IMR-90 (cell line): ENCODE results near the gene HOXC10. TPM values are rescaled to one million over a fixed set of nuclear protein-coding genes. Genes with fewer than 3 reads are reported as not detected.

Experiments used
- microRNA-seq, 2 experiments: library from miRNA; stranded (forward) in 1 of 2; unstranded in 1 of 2; fragments of 10-50 nt in 1 of 2; fragments of <30 nt in 1 of 2; gene quantifications in 1 of 2; microRNA quantifications in 1 of 2; one replicate each; pipeline versions ENCODE3 to v1.1.0; 2013 to 2020; ENCODE audit not compliant: insufficient read depth in 1 of 2, insufficient read length in 1 of 2, unreplicated experiment in 1 of 2
- polyA plus RNA-seq, 3 experiments: library from polyadenylated mRNA; depleted of rRNA; stranded (reverse); fragments of >200 nt; gene quantifications; 2 replicates each; pipeline ENCODE4 v1.2.3, GENCODE V29; 2012; ENCODE audit warnings: low replicate concordance in 1 of 3
- small RNA-seq, 5 experiments: library from RNA; depleted of rRNA; stranded (forward); fragments of <200 nt; gene quantifications; one replicate each; pipeline ENCODE3, GENCODE V24; 2012
- total RNA-seq: library from RNA; depleted of rRNA; stranded (reverse); fragments of >200 nt; gene quantifications from 2 replicates; pipeline ENCODE4 v1.2.3, GENCODE V29; 2012; rRNA removed

Gene HOXC10
- total and polyA plus RNA-seq, 2 of the 4 experiments (the other 2 are of a cell fraction): 0.15 TPM; not detected in 1

Small RNAs within 50 kb of the gene (microRNA-seq; reads per million reads assigned to microRNA genes)
- not detected for gene AC012531.3 (ENCODE audit: insufficient read depth, insufficient read length)
- not detected for gene AC012531.4 (ENCODE audit: insufficient read depth, insufficient read length)
- gene HOXC5 (ENCODE audit: insufficient read depth, insufficient read length): not detected
- gene MIR196A2 (ENCODE audit: insufficient read depth in 1 of 2, insufficient read length in 1 of 2, unreplicated experiment in 1 of 2): 2.1 to 93.5 reads per million in 2 experiments
- gene MIR615 (ENCODE audit: insufficient read depth in 1 of 2, insufficient read length in 1 of 2, unreplicated experiment in 1 of 2): 2.1 to 117 reads per million in 2 experiments
- gene RF01905 (ENCODE audit: insufficient read depth, insufficient read length): not detected
- not detected for gene RF01906 (ENCODE audit: insufficient read depth, insufficient read length)

Small RNAs within 50 kb of the gene (small RNA-seq; reads per million reads assigned to genes)
- 0 reads per million in 5 experiments for gene AC012531.3
- 0 reads per million in 5 experiments for gene AC012531.4
- 0 reads per million in 5 experiments for gene HOXC5
- 0 reads per million in 5 experiments for gene MIR196A2
- 0.04 to 36.3 (median 2.6) reads per million in 5 experiments for gene MIR615
- gene RF01905: 0 reads per million in 5 experiments
- gene RF01906: 0 reads per million in 5 experiments

Other genes with a start within 250 kb of the HOXC10 start
- gene CISTR, start 233.2 kb upstream of the HOXC10 start, total RNA-seq: not detected in 2 replicates
- not detected in 2 replicates for gene CISTR, start 233.2 kb upstream of the HOXC10 start, polyA plus RNA-seq (2012; rRNA removed)
- gene HOXC13, start 46.3 kb upstream of the HOXC10 start, total RNA-seq: not detected in 2 replicates
- not detected in 2 replicates for gene HOXC13, start 46.3 kb upstream of the HOXC10 start, polyA plus RNA-seq (2012; rRNA removed)
- not detected in 2 replicates for gene HOXC12, start 30.2 kb upstream of the HOXC10 start, total RNA-seq
- gene HOXC12, start 30.2 kb upstream of the HOXC10 start, polyA plus RNA-seq (2012; rRNA removed): not detected in 2 replicates
- gene HOXC11, start 12.0 kb upstream of the HOXC10 start, total RNA-seq: not detected in 2 replicates
- not detected in 2 replicates for gene HOXC11, start 12.0 kb upstream of the HOXC10 start, polyA plus RNA-seq (2012; rRNA removed)
- gene HOTAIR, start 10.2 kb upstream of the HOXC10 start, total RNA-seq: not detected in 2 replicates
- not detected in 2 replicates for gene HOTAIR, start 10.2 kb upstream of the HOXC10 start, polyA plus RNA-seq (2012; rRNA removed)
- not detected in 2 replicates for gene HOXC9, start 15.0 kb downstream of the HOXC10 start, total RNA-seq
- 0.13 and 0.26 TPM in 2 replicates for gene HOXC9, start 15.0 kb downstream of the HOXC10 start, polyA plus RNA-seq (2012; rRNA removed)
- gene HOXC8, start 23.8 kb downstream of the HOXC10 start, total RNA-seq: 0.18 and 0.28 TPM in 2 replicates
- gene HOXC8, start 23.8 kb downstream of the HOXC10 start, polyA plus RNA-seq (2012; rRNA removed): 1.3 and 1.4 TPM in 2 replicates
- gene HOXC6, start 43.3 kb downstream of the HOXC10 start, total RNA-seq: not detected in 2 replicates
- 1.1 TPM in 2 replicates for gene HOXC6, start 43.3 kb downstream of the HOXC10 start, polyA plus RNA-seq (2012; rRNA removed)
- not detected in 2 replicates for gene HOXC5, start 47.9 kb downstream of the HOXC10 start, total RNA-seq
- gene HOXC5, start 47.9 kb downstream of the HOXC10 start, polyA plus RNA-seq (2012; rRNA removed): not detected in 2 replicates
- gene HOXC4, start 68.7 kb downstream of the HOXC10 start, total RNA-seq: under 0.01 TPM in 1 of 2 replicates, not detected in the other
- gene HOXC4, start 68.7 kb downstream of the HOXC10 start, polyA plus RNA-seq (2012; rRNA removed): 0.23 and 0.26 TPM in 2 replicates
- 25.8 and 45.2 TPM in 2 replicates for gene SMUG1, start 203.8 kb downstream of the HOXC10 start, total RNA-seq
- 36.3 and 37.3 TPM in 2 replicates for gene SMUG1, start 203.8 kb downstream of the HOXC10 start, polyA plus RNA-seq (2012; rRNA removed)